SK-N-SH (cell line): ENCODE data around the gene LRMDA. TPM values are rescaled to one million over a fixed set of nuclear protein-coding genes. Genes with fewer than 3 reads are reported as not detected.

Source experiments
- CTCF ChIA-PET: fragments of 300-600, 350-600 bp; formaldehyde crosslinking; extraction: SDS; loops from one replicate; lab custom pipeline; 2021; lab: Yijun Ruan, JAX
- POLR2A ChIA-PET: fragments of 350-600 bp; sonication (Branson Sonifier 250); formaldehyde crosslinking; extraction: SDS; loops from one replicate; lab custom pipeline; 2020; ENCODE audit warnings: antibody characterized with exemption, inconsistent platforms; lab: Yijun Ruan, JAX
- DNase-seq: peaks from one replicate; pipeline ENCODE4 v3.0.0; 2012
- H2AFZ ChIP-seq: fragments of 200-600 bp; sonication (generic); 2 replicates; pipeline ENCODE4 v1.8.1; 2016; ENCODE audit warnings: antibody characterized with exemption, mild to moderate bottlenecking, low read depth
- H3F3A ChIP-seq: fragments of 200-600 bp; sonication (generic); replicated peaks from 2 replicates; pipeline ENCODE3; 2016; ENCODE audit warnings: antibody characterized with exemption, mild to moderate bottlenecking; ENCODE audit not compliant: insufficient read depth
- H3K27ac ChIP-seq, 2 experiments: fragments of 200-500 bp in 1 of 2; fragments of 200-600 bp in 1 of 2; sonication (Bioruptor generic) in 1 of 2; sonication (generic), shearing (Covaris generic) in 1 of 2; 2 replicates each; pipeline versions ENCODE4 v1.5.1 to v1.6.1; 2014 to 2016; ENCODE audit warnings: low read depth in 2 of 2, inconsistent platforms in 1 of 2, low read length in 1 of 2, mild to moderate bottlenecking in 1 of 2, mixed read lengths in 1 of 2
- H3K27me3 ChIP-seq: fragments of 200-600 bp; sonication (generic), shearing (Covaris generic); 2 replicates; pipeline ENCODE4 v1.6.1; 2016; ENCODE audit warnings: mixed run types; ENCODE audit not compliant: insufficient read depth
- H3K36me3 ChIP-seq, 2 experiments: fragments of 200-500 bp in 1 of 2; fragments of 200-600 bp in 1 of 2; sonication (Bioruptor generic) in 1 of 2; sonication (generic) in 1 of 2; replicated peaks in 1 of 2; 2 replicates each; pipeline versions ENCODE3 to v1.5.1; 2014 to 2016; ENCODE audit warnings: low read length in 1 of 2, mild to moderate bottlenecking in 1 of 2; ENCODE audit not compliant: insufficient read depth in 2 of 2, control insufficient read depth in 1 of 2
- H3K4me1 ChIP-seq, 2 experiments: fragments of 200-500 bp in 1 of 2; fragments of 200-600 bp in 1 of 2; sonication (Bioruptor generic) in 1 of 2; sonication (generic), shearing (Covaris generic) in 1 of 2; 2 replicates each; pipeline versions ENCODE4 v1.5.1 to v1.6.1; 2014 to 2016; ENCODE audit warnings: low read depth in 1 of 2, low read length in 1 of 2, mixed run types in 1 of 2; ENCODE audit not compliant: insufficient read depth in 2 of 2, control insufficient read depth in 1 of 2
- H3K4me2 ChIP-seq: fragments of 200-600 bp; sonication (generic), shearing (Covaris generic); 2 replicates; pipeline ENCODE4 v1.6.1; 2017; ENCODE audit warnings: mixed run types
- H3K4me3 ChIP-seq, 2 experiments: fragments of 200-500 bp in 1 of 2; fragments of 200-600 bp in 1 of 2; sonication (Bioruptor generic) in 1 of 2; sonication (generic), shearing (Covaris generic) in 1 of 2; 2 replicates each; pipeline versions ENCODE4 v1.5.1 to v1.8.1; 2014 to 2016; ENCODE audit warnings: low read depth in 2 of 2, inconsistent platforms in 1 of 2, low read length in 1 of 2, mild to moderate bottlenecking in 1 of 2, mixed read lengths in 1 of 2, moderate library complexity in 1 of 2
- H3K79me2 ChIP-seq: fragments of 200-600 bp; sonication (generic); 2 replicates; pipeline ENCODE4 v1.8.1; 2017; ENCODE audit warnings: mild to moderate bottlenecking; ENCODE audit not compliant: insufficient read depth
- H3K9ac ChIP-seq: fragments of 200-600 bp; sonication (generic); 2 replicates; pipeline ENCODE4 v1.6.1; 2017; ENCODE audit warnings: mixed run types
- H3K9me2 ChIP-seq: fragments of 200-600 bp; sonication (generic); 2 replicates; pipeline ENCODE4 v1.6.1; 2017; ENCODE audit warnings: mixed run types
- H3K9me3 ChIP-seq: fragments of 200-600 bp; sonication (generic); 2 replicates; pipeline ENCODE4 v1.6.1; 2017; ENCODE audit warnings: mixed run types, mild to moderate bottlenecking, moderate library complexity
- H4K20me1 ChIP-seq: fragments of 200-600 bp; sonication (generic); 2 replicates; pipeline ENCODE4 v1.6.1; 2017; ENCODE audit warnings: mild to moderate bottlenecking, mixed run types; ENCODE audit not compliant: insufficient read depth
- ELF1 ChIP-seq: IDR thresholded peaks from 2 replicates; pipeline ENCODE4 v1.4.0; 2012
- EP300 ChIP-seq, 2 experiments: IDR thresholded peaks; 2 replicates each; pipeline versions ENCODE4 v1.4.0 to v1.6.1; 2012; ENCODE audit warnings: borderline replicate concordance in 1 of 2, low read depth in 1 of 2, low read length in 1 of 2
- FOSL2 ChIP-seq: IDR thresholded peaks from 2 replicates; pipeline ENCODE4 v1.4.0; 2012; ENCODE audit warnings: low read depth, mild to moderate bottlenecking, moderate library complexity, borderline replicate concordance
- FOXJ3 ChIP-seq: sonication (generic); formaldehyde crosslinking; IDR thresholded peaks from 2 replicates; pipeline ENCODE4 v1.5.1; 2020; ENCODE audit warnings: mild to moderate bottlenecking, missing genetic modification reagents
- FOXM1 ChIP-seq: IDR thresholded peaks from 2 replicates; pipeline ENCODE4 v1.4.0; 2012; ENCODE audit warnings: low read depth, mild to moderate bottlenecking
- GABPA ChIP-seq: IDR thresholded peaks from 2 replicates; pipeline ENCODE4 v1.4.0; 2012; ENCODE audit warnings: low read depth, mild to moderate bottlenecking
- GATA2 ChIP-seq: sonication (generic); formaldehyde crosslinking; IDR thresholded peaks from 2 replicates; pipeline ENCODE4 v1.5.0; 2020; ENCODE audit warnings: mild to moderate bottlenecking, missing genetic modification reagents
- MEF2A ChIP-seq: IDR thresholded peaks from 2 replicates; pipeline ENCODE4 v1.4.0; 2012; ENCODE audit warnings: low read depth, borderline replicate concordance
- MXI1 ChIP-seq: IDR thresholded peaks from 2 replicates; pipeline ENCODE4 v1.6.1; 2012; ENCODE audit warnings: mild to moderate bottlenecking, low read depth, low read length, improper control_type of control experiment
- NRF1 ChIP-seq: IDR thresholded peaks from 2 replicates; pipeline ENCODE4 v1.6.1; 2012; ENCODE audit warnings: low read depth, mild to moderate bottlenecking, low read length
- RAD21 ChIP-seq: IDR thresholded peaks from 2 replicates; pipeline ENCODE4 v1.6.1; 2012; ENCODE audit warnings: mild to moderate bottlenecking, low read length
- RCOR1 ChIP-seq: fragments of 150-350 bp; IDR thresholded peaks from 2 replicates; pipeline ENCODE4 v1.6.1; 2017; ENCODE audit warnings: antibody characterized with exemption, low read length
- SMC3 ChIP-seq: IDR thresholded peaks from 2 replicates; pipeline ENCODE4 v1.6.1; 2012; ENCODE audit warnings: low read depth, low read length, improper control_type of control experiment
- TCF12 ChIP-seq: IDR thresholded peaks from 2 replicates; pipeline ENCODE4 v1.4.0; 2012
- TEAD4 ChIP-seq: IDR thresholded peaks from 2 replicates; pipeline ENCODE4 v1.4.0; 2012; ENCODE audit warnings: mild to moderate bottlenecking, borderline replicate concordance; ENCODE audit not compliant: insufficient read depth
- WGBS: methylation state at CpG from one replicate; pipeline ENCODE4 v1.1.6; 2017; ENCODE audit warnings: low lambda C conversion rate; 5-methylcytosine and 5-hydroxymethylcytosine counted together
- polyA plus RNA-seq, 3 experiments: library from polyadenylated mRNA; depleted of rRNA; stranded (reverse); fragments of >200 nt; gene quantifications; 2 replicates each; pipeline ENCODE4 v1.2.3, GENCODE V29; 2012
- TF ChIP-seq, protein P1 (sequence below): fragments of 150-350 bp; IDR thresholded peaks from 2 replicates; pipeline ENCODE4 v1.6.1; 2016; ENCODE audit warnings: mild to moderate bottlenecking, low read depth, low read length
- TF ChIP-seq, protein P2 (sequence below): fragments of 200-600 bp; sonication (generic); IDR thresholded peaks from 2 replicates; pipeline ENCODE4 v1.6.1; 2017; ENCODE audit warnings: antibody characterized with exemption, mild to moderate bottlenecking, moderate library complexity
- TF ChIP-seq, protein P3 (sequence below): IDR thresholded peaks from 2 replicates; pipeline ENCODE4 v1.4.0; 2012; ENCODE audit warnings: low read depth

Gene LRMDA
- polyA plus RNA-seq, 1 of the 3 experiments (the other 2 are of a cell fraction): 0.95 TPM

DNA sequence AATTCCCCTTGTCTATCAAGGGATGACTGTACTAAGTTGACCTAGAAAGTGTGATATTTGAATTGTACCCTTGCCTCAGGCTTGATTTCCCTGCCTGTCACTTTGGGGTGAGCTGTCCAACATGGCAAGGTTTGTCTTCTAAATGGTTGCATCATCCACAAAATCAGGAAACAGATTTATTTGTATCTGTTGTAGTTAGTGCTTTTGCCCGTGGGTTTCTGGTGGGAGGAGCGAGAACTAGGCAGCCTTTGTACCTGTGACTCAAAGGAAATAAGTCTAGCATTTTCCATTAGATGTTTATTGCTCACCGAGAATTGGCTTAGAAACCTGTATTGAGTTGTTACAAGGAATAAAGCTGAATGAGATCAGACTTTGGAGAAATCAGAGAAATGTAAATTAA, 650.8 kb downstream of the LRMDA start:
- no peak overlapping the region for H2AFZ ChIP-seq
- no peak overlapping the region for H3K9ac ChIP-seq
- H3K9me2 ChIP-seq: no peaks in the 10 kb centered on the region
- no peaks in the 10 kb centered on the region for H3K79me2 ChIP-seq
- CTCF ChIA-PET: interaction anchor here (1.0 to 1.4 kb wide), 2 partner anchors 39 to 46 kb away, joined by 3 to 4 read pairs; no protein-coding TSS in a partner anchor
- POLR2A ChIA-PET: no interaction called here
- H3K9me3 ChIP-seq: no peaks in the 10 kb centered on the region
- H3K27ac ChIP-seq: no peak overlapping the region
- no peaks in the 10 kb centered on the region for H4K20me1 ChIP-seq
- no peaks in the 10 kb centered on the region; a peak in 1 of 4 replicates for H3K4me1 ChIP-seq
- H3K4me2 ChIP-seq: no peak overlapping the region
- H3K36me3 ChIP-seq: no peaks in the 10 kb centered on the region
- H3K27me3 ChIP-seq: no peaks in the 10 kb centered on the region
- DNase-seq: no peak
- WGBS: 82% methylated on average over 3 of the region's 3 CpGs
- no peak overlapping the region for H3K4me3 ChIP-seq
- H3F3A ChIP-seq: no peaks in the 10 kb centered on the region
- TF ChIP-seq MEF2A: no peak
- TF ChIP-seq, protein P1, sequence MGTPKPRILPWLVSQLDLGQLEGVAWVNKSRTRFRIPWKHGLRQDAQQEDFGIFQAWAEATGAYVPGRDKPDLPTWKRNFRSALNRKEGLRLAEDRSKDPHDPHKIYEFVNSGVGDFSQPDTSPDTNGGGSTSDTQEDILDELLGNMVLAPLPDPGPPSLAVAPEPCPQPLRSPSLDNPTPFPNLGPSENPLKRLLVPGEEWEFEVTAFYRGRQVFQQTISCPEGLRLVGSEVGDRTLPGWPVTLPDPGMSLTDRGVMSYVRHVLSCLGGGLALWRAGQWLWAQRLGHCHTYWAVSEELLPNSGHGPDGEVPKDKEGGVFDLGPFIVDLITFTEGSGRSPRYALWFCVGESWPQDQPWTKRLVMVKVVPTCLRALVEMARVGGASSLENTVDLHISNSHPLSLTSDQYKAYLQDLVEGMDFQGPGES: no peak
- TF ChIP-seq FOXM1: no peak
- TF ChIP-seq TEAD4: no peak
- TF ChIP-seq GABPA: no peak
- TF ChIP-seq FOXJ3: no peak
- no peak for TF ChIP-seq TCF12
- no peak for TF ChIP-seq FOSL2
- TF ChIP-seq ELF1: no peak
- TF ChIP-seq MXI1: no peak
- no peak for TF ChIP-seq SMC3
- TF ChIP-seq, protein P2, sequence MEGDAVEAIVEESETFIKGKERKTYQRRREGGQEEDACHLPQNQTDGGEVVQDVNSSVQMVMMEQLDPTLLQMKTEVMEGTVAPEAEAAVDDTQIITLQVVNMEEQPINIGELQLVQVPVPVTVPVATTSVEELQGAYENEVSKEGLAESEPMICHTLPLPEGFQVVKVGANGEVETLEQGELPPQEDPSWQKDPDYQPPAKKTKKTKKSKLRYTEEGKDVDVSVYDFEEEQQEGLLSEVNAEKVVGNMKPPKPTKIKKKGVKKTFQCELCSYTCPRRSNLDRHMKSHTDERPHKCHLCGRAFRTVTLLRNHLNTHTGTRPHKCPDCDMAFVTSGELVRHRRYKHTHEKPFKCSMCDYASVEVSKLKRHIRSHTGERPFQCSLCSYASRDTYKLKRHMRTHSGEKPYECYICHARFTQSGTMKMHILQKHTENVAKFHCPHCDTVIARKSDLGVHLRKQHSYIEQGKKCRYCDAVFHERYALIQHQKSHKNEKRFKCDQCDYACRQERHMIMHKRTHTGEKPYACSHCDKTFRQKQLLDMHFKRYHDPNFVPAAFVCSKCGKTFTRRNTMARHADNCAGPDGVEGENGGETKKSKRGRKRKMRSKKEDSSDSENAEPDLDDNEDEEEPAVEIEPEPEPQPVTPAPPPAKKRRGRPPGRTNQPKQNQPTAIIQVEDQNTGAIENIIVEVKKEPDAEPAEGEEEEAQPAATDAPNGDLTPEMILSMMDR: no peak
- TF ChIP-seq NRF1: no peak
- no peak for TF ChIP-seq EP300 (IDR thresholded peaks at IDR 0.05; ENCODE audit: borderline replicate concordance in 1 of 2, low read depth in 1 of 2, low read length in 1 of 2)
- no peak for TF ChIP-seq RCOR1

DNA sequence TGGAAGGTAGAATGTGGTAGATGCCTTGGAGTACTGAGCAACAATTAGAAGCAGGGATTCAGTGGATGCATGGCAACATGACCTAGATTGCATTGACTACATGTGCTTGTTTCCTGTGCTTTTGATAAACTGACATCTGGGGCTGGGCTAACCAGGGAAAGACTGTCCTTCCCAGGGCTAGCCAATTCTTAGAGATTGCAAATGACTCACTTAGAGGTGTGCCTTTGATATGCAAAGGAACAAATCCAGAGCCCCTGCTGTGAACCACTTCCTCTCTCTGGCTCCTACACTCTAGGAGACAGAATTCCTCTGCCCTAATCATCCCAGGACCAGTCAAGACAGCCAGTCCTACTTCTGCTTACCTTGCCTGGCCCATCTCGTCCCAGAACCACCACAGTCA, 651.5 kb downstream of the LRMDA start:
- TF ChIP-seq GATA2 (CRISPR knock-in tag): no peak
- TF ChIP-seq MEF2A: no peak
- TF ChIP-seq, protein P3, sequence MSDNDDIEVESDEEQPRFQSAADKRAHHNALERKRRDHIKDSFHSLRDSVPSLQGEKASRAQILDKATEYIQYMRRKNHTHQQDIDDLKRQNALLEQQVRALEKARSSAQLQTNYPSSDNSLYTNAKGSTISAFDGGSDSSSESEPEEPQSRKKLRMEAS: no peak
- no peak for TF ChIP-seq GABPA
- TF ChIP-seq EP300 (IDR thresholded peaks at IDR 0.05; ENCODE audit: borderline replicate concordance in 1 of 2, low read depth in 1 of 2, low read length in 1 of 2): no peak
- no peak for TF ChIP-seq FOXJ3
- TF ChIP-seq RAD21: no peak
- TF ChIP-seq, all 33 proteins: peak for 0
- H3F3A ChIP-seq: no peaks in the 10 kb centered on the region
- no peak for DNase-seq
- no peak overlapping the region for H3K9ac ChIP-seq
- no peak overlapping the region for H3K4me3 ChIP-seq
- no CpG with 5 or more reads among the region's 1 CpG for WGBS
- no peak overlapping the region for H2AFZ ChIP-seq
- CTCF ChIA-PET: interaction anchor here (1.8 kb wide), 1 partner anchor 21 kb away, joined by 4 read pairs; no protein-coding TSS in a partner anchor
- no peaks in the 10 kb centered on the region; a peak in 1 of 4 replicates for H3K4me1 ChIP-seq
- H3K79me2 ChIP-seq: no peaks in the 10 kb centered on the region
- no peak overlapping the region for H3K4me2 ChIP-seq
- H3K36me3 ChIP-seq: no peaks in the 10 kb centered on the region
- no peaks in the 10 kb centered on the region for H3K27me3 ChIP-seq
- H3K9me3 ChIP-seq: no peaks in the 10 kb centered on the region
- no peaks in the 10 kb centered on the region for H4K20me1 ChIP-seq
- no peak overlapping the region for H3K27ac ChIP-seq
- no peaks in the 10 kb centered on the region for H3K9me2 ChIP-seq
- POLR2A ChIA-PET: no interaction called here
